GM18517 (cell line): ENCODE data around the gene STK11IP.

Experiments
- ATAC-seq: cut with Tn5 transposase; IDR thresholded peaks from one replicate; pipeline ENCODE4 v1.9.1; 2021; ENCODE audit warnings: mild to moderate bottlenecking, moderate library complexity; ENCODE audit not compliant: unreplicated experiment

The STK11IP gene

DNA sequence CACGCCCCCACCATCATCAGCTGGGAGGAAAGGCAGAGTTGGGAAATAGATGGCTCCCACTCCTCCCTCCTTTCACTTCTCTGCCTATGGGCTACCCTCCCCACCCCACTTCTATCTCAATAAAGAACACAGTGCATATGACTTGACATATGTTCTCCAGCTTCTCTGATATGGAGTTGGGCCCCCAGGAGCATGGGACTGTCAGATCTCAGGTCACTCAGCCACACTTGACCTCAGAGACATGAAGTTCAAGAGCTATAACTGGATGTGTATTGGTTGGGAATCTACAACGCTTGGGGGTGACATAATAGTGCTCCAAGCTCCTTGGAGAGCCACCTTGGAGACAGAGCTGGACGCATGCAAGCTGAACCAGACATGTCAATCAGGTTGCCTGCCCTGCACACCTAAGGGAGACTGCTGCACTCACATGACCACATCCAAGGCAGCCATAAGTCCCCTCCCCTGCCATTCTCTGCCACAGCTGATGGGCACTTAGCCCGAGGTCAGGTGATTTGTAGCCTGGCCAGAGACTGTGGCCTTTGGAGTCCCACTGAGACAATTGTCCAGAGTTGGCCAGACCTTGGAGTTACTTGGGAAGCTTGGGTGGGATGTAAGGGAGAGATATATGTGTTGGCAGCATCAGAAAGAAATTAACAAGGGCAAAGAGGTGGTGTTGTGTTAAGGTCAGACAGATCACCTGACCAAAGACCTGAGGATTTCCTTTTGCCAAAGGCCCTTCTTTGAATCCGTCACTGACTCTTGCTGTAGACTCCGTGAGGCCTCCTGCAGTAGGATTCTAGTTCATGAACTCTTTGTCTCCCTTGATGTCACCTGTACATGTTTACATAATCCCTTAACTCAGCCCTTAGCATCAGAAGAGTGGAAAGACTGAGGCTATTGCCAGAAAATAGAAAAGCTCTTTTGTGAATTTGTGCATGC is 21.8 kb upstream of the STK11IP start:
- no peak for ATAC-seq

DNA sequence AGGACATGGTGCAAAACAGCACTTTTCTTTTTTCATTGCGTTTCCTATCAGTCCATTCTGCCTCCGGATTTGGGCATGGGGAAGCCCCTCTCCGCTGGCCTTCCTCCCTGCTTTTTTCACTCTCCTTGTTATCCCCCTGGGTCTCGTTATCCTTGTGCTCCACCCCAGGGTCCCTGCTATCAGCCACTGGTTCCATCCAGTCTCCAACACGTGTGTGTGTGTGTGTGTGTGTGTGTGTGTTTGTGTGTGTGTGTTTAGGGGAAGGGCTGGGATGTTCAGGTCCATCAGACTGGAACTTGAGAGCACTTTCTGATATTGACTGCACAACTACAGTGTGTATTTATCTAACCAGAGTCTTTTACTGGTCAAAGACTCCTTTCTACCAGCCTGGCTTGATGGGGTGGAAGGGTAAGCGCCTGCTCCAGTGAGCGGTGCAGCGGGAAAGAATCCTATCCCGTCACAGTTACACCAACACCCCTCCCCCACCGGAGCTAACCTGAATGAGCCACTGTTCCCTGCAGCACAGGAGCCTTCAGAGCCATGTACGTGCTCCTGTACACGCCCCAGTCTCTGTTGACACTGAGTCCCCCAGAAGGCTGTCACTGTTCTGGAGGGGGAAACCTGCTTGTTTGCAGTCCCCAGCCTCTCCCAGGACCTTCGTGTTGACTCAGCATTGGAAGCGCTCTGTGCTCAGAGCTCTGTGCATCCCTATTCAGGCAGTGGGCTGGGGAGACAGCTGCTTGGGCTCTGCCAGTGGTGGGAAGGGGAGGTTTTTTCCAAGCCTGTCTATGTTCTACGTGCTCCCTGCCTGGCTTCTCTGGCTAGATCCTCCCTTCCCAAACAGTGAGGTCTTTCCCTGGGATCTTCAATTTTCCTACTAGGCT is 20.9 kb upstream of the STK11IP start:
- ATAC-seq: no peak

DNA sequence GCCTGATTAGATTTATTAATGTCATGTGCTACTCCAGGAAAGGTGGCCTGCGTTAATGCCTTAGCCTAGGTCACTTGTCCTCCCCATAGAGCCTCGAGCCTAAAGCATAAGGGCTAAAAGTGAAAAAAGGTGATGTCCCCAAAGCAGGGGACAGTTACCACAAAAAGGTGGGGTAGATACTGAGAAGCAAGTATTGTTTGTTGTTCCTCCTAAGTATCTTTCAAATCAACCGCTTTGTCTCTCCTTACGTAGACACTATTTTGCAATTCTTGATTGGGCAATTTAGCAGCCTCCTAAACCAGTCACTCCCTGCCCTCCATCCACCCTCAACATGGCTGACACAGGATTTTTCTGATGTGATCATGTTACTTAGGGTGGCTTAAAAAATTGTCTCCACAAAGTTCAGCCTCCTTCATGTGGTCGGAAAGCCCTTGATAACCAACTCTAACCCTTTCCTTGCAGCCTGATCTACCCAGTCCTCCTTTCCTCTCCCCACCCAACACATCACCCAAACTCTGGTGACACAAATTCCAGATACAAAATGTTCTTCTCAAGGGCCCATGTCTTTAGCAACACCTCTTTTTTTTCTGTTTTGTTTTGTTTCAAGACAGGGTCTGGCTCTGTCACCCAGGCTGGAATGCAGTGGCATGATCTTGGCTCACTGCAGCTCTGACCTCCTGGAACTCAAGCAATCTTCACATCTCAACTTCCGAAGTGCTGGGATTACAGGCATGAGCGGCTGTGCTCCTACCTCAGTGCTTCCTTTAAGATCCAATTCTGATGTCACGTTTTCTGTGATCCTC is 18.6 kb upstream of the STK11IP start:
- no peak for ATAC-seq

DNA sequence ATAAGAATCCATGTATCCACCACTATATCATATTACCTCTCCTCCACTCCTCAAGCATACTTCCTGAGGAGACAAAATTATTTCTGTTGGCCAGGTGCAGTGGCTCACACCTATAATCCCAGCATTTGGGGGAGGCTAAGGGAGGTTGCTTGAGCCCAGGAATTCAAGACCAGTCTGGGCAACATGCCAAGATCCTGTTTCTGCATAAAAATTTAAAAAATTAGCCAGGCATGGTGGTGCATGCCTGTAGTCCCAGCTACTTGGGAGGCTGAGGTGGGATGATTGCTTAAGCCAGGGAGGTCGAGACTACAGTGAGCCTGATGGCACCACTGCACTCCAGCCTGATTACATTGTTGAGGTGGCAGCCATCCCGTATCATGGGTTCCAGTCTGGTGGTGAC is 16.3 kb upstream of the STK11IP start:
- ATAC-seq: no peak

DNA sequence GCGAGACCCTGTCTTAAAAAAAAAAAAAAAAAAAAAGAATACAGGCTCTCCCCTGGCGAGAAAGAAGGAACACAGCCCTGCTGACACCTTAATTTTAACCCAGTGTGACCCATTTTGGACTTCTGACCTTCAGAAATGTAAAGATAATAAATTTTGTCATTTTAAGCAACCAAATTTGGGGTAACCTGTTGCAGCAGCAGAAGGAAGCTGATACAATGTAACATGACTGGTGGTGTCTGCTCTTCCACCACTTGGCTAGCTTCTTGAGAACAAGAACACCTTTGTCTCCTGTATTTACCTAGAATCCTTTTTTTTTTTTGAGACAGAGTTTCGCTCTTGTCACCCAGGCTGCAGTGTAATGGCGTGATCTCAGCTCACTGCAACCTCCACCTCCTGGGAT is 6.6 kb upstream of the STK11IP start:
- ATAC-seq: no peak

DNA sequence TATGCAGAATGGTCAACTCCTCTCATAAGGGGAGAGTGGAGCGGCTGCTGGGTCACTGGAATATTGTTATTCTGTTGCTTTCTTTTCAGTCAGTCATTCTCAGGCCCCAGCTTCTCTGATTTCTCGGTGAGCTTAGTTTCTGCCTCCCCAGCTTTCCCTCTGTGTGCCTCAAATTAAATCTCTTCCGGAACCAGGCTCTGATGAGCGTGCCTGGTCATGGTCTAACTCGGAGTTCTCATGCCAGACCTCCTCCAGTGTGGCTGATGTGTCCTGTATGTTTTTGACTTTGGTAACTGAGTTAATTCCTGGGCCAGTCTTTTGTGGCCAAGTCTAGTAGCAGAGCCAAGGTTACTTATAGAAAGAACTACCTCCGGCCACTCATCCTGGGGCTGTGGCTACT is 4.9 kb upstream of the STK11IP start:
- no peak for ATAC-seq

DNA sequence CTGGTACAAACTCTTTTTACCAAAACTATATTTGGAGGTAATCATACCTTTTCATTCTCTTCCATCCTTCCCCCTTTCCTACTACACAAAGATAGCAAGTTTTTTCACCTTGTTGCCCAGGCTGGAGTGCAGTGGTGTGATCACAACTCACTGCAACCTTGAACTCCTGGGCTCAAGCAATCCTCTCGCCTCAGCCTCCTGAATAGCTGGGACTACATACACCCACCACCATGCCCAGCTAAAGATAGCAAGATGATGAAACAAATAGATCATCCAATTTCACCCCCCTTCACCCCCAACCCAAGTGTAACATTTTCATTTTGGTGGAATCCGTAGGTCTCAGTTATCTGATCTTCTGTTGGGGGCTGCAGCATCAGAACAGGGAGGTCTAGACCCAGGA is 4.5 kb upstream of the STK11IP start:
- no peak for ATAC-seq

DNA sequence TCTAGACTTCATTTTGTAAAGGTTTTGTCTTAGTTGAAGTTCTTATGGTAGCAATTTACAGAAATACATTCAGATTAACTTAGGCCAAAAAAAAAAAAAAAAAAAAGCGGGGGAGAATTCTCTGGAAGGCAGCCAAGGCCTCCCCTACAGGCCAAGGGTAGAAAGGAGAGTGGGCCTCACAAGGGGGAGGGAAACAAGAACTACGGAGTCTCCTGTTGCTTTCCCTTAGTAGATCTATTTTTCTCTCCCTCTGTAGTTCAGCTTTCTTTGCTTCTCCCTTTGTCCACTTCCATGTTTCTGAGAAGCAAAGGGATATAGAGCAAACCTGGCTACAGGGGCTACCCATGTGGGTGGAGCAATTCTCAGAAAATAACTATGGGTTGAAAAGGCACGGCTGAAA is 2.4 kb upstream of the STK11IP start:
- no peak for ATAC-seq

DNA sequence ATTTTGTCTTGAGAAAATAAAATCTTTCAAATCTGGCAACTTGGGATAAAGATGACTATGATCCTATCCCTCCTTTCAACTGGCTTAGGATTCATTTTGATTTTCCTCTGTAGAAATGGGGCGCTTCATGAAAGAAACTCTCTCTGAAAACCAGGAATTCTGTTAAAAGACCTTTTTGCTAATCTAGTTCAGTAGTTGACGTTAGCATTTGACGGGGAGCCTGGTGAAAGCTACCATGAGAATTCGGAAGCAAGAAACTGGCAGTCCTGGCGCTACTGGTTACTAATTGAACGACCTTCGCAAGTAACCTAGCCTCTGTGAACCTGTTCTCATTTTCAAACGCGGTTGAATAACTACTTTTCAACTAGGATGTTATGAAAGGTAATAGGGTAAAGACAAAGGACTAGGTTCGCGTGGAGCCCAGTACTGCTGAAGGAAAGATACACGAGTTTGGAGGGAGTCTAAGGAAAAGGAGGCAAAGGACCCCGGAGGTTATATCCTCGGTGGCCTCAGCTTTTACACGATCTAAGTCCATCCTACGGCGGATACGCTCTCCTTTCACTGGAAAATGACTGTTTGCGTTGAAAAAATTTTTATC is 604 bp upstream of the STK11IP start:
- peak; percentile 15 for ATAC-seq

DNA sequence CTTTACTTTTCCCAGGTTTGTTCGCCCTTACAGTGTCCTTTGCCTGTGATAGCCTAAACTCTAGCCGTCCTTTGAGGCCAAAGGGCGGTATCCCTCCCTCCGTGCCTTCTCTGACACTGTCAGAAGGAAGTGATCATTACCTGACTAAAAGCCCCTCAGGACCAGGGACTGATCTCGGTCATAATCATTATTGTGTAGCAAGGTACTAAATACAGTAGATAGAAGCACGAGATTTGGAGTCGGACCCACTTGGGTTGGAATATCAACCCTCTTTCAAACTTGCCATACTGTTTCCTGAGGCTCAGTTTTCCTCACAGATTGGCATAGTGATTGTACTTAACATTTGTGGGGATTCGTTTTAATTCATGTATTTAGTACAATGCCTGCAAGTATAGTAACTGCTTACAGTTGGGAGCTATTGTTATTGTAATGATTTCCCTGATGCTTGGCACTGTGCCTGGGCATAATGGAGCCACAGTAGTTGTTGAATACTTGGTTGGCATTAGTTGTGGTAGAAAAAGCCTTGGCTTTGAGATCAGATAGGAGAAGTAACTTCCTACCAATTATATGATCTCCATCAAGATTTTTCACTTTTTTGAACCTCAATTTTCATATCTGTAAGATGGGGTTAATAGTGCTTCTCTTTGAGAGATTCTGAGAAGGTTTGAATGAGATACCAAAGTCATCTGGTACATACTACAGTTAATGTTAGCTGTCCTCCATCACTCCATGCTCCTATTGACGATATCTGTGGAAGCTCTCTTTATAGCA is 836 bp downstream of the STK11IP start:
- no peak for ATAC-seq

DNA sequence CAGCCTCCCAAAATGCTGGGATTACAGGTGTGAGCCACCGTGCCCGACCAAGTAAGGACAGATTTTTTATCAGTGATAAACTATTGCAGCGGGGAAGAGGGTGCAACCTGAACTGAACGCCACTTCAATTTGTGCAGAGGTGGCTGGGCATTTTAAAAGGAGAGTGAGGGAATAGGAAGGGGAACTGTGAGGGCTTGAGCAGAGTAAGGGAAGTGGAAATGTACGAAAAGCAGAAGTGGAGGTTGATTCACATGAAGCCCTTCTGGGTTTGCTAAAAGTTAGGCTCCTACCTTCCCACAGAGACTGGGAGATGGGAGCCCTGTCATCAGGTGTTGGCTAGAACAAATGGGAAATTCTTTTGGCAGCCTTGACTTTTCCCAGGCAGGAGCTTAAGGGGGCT is 6.1 kb downstream of the STK11IP start:
- ATAC-seq: no peak

DNA sequence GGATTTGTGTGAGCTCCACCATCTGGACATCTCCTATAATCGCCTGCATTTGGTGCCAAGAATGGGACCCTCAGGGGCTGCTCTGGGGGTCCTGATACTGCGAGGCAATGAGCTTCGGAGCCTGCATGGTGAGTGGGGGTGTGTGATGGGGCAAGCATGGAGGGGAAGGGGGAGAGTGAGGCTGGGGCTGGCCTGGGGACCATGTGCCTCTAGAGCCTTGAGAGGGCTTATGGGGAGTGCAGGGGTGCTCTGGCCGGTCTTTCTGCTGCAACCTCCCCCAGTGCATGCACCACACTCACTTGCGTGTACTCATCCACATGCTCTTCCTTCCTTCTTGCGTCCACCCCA is 7.9 kb downstream of the STK11IP start:
- no peak for ATAC-seq

DNA sequence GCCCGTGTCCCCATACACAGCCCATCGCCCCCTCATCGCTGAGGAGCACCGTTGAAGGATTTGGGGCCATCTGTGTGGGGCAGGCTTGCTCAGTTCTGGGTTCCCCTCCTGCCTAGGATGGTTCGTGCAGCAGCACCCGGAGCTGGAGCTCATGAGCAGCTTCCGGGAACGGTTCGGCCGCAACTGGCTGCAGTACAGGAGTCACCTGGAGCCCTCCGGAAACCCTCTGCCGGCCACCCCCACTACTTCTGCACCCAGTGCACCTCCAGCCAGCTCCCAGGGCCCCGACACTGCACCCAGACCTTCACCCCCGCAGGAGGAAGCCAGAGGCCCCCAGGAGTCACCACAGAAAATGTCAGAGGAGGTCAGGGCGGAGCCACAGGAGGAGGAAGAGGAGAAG is 10.3 kb downstream of the STK11IP start:
- no peak for ATAC-seq

DNA sequence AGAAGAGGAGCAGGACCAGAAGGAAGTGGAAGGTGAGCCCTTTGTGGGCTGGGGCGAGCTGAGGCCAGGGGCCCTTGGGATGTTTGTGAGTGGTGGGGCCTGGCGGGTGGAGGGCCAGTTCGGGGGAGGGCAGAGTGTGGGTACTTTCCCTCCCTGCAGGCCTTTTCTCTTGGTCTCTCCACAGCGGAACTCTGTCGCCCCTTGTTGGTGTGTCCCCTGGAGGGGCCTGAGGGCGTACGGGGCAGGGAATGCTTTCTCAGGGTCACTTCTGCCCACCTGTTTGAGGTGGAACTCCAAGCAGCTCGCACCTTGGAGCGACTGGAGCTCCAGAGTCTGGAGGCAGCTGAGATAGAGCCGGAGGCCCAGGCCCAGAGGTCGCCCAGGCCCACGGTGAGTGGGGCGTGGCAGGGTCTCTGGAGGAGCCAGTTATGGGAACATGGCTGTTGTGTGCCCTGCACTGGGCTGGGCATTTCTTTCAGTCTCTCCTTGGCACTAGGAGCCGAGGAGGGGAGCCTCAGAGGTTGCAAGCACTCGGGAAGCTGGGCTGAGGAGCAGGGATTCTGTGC is 10.8 kb downstream of the STK11IP start:
- ATAC-seq: no peak

DNA sequence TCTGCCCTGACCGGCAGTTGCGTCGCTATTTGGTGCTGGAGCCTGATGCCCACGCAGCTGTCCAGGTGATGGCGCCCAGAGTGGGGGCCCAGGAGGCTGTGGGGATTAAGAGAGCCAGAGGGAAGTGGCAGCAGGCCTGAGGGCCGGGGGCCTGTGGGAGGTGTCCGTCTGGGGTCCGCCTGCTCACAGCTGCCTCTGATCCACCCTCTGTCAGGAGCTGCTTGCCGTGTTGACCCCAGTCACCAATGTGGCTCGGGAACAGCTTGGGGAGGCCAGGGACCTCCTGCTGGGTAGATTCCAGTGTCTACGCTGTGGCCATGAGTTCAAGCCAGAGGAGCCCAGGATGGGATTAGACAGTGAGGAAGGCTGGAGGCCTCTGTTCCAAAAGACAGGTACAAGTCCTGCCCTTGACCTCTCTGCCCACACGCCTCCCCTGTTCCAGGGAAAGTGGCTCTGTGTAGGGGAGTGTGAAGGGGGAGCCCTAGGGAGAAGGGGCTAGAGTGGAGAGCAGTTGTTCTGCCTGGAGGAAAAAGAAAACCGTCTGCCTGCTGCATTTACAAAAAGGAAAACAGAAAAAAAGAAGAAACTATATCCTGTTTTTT is 11.6 kb downstream of the STK11IP start:
- ATAC-seq: no peak

DNA sequence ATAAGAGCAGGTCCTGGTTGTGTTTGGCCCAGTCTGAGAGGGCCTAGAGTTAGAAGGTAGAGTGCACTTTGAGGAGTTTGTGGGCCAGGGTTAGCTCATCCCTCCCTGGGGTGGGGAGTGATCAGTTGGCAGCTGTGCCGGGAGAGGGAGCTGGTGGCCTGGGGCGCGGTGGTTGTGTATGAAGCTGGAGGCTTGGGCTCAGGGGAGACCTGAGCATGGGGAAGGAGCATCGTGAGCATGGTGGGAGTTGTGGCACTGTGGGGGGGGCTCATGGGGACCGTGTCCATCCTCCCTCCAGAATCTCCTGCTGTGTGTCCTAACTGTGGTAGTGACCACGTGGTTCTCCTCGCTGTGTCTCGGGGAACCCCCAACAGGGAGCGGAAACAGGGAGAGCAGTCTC is 13.6 kb downstream of the STK11IP start:
- no peak for ATAC-seq

DNA sequence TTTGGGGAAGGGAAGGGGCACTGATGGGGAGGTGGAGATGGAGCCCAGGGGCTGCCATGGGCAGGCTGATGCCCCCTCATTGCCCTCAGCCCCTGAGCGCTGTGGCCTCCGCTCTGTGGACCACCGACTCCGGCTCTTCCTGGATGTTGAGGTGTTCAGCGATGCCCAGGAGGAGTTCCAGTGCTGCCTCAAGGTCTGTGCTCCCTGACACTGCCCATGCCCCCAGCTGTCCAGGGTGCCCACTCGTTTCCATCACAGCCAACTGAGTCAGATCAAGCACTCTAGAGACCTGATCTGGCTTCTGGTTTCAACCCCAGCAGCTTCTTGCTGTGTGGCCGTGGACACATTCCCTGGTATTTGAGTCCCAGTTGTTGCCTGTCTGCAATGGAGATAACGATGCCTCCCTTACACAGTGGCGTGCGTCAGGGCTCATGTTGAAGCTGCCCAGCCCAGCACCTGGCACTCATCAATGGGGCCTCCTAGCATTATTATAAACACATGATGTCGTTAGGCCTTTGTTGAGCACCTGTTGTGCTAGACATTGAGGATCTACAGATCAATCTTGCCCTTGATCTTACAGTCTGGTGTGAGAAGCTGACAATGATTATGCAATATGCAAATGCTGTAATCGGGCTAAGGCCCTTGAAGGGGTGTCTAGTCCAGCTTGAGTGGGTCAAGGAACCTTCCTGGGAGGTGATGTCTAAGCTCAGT is 14.4 kb downstream of the STK11IP start:
- ATAC-seq: no peak

DNA sequence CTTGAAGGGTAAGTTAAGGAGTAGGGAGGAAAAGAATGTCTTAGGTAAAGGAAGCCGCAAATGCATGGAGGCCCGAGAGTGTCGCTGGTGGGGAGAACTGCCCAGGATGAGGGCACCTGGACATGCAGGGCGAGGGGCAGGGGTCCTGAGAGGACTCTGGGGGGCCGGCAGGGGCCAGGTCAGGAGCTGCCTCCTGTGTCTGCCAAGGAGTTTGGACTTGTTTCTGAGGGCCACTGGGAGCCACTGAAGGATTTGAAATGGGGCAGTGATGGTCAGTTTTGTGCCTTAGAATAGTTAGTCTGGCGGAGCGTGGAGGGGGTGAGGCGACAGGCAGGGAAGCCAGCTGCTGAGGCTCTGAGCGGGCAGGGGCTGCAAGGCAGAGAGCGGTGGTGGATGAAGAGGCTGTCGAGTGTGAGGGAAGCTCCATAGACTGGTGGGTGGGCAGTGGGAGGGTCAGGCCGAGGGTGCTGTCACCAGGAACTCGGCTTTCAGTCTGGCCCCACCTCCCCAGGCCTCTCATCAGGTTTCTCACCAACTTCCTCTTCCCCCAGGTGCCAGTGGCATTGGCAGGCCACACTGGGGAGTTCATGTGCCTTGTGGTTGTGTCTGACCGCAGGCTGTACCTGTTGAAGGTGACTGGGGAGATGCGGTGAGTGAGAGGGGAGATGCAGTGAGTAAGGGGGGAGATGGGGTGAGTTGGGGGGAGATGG is 15.1 kb downstream of the STK11IP start:
- no peak for ATAC-seq
